HG03066 (cell line): Measurements from ENCODE around the gene GALNT11.
"Not testable (repeated sequence)": the region's sequence is repeated elsewhere in the genome, so short reads cannot be mapped to it uniquely, and the experiment has no call there.

Experiments used
- ATAC-seq: cut with Tn5 transposase; IDR thresholded peaks from one replicate; pipeline ENCODE4 v1.9.1; 2021; ENCODE audit warnings: low read depth; ENCODE audit not compliant: unreplicated experiment

GALNT11 gene

GRCh38 chr7:152025937-152026890 lies 740 bp downstream of the GALNT11 start:
- no peak for ATAC-seq

- not testable (repeated sequence) for ATAC-seq
Measured at GRCh38 chr7:152027491-152028365, 2.3 kb downstream of the GALNT11 start.

- not testable (repeated sequence) for ATAC-seq
Measured at GRCh38 chr7:152030059-152030458, 4.6 kb downstream of the GALNT11 start.

- ATAC-seq: not testable (repeated sequence)
Measured at GRCh38 chr7:152030639-152031038, 5.2 kb downstream of the GALNT11 start.

- ATAC-seq: no peak
Measured at GRCh38 chr7:152035817-152036216, 10.3 kb downstream of the GALNT11 start.

GRCh38 chr7:152038410-152038809 lies 12.9 kb downstream of the GALNT11 start:
- ATAC-seq: not testable (repeated sequence)

GRCh38 chr7:152043086-152043485 lies 17.6 kb downstream of the GALNT11 start:
- ATAC-seq: not testable (repeated sequence)

- ATAC-seq: not testable (repeated sequence)
Measured at GRCh38 chr7:152044909-152045308, 19.4 kb downstream of the GALNT11 start.

GRCh38 chr7:152046531-152046930 lies 21.1 kb downstream of the GALNT11 start:
- no peak for ATAC-seq

- ATAC-seq: no peak
Measured at GRCh38 chr7:152048051-152048450, 22.6 kb downstream of the GALNT11 start.

GRCh38 chr7:152050547-152050971 lies 25.1 kb downstream of the GALNT11 start:
- no peak for ATAC-seq

GRCh38 chr7:152051968-152052367 lies 26.5 kb downstream of the GALNT11 start:
- ATAC-seq: no peak

- no peak for ATAC-seq
Measured at GRCh38 chr7:152052771-152053170, 27.3 kb downstream of the GALNT11 start.

- no peak for ATAC-seq
Measured at GRCh38 chr7:152054367-152055230, 29.1 kb downstream of the GALNT11 start.

- no peak for ATAC-seq
Measured at GRCh38 chr7:152056621-152057274, 31.3 kb downstream of the GALNT11 start.

- ATAC-seq: no peak
Measured at GRCh38 chr7:152059311-152059710, 33.8 kb downstream of the GALNT11 start.

GRCh38 chr7:152061086-152061485 lies 35.6 kb downstream of the GALNT11 start:
- not testable (repeated sequence) for ATAC-seq

GRCh38 chr7:152063192-152063591 lies 37.7 kb downstream of the GALNT11 start:
- not testable (repeated sequence) for ATAC-seq

- not testable (repeated sequence) for ATAC-seq
Measured at GRCh38 chr7:152063821-152064220, 38.3 kb downstream of the GALNT11 start.
